LNCaP clone FGC (cell line): ENCODE results near the gene PTMS.
A peak's percentile ranks its signal among the peaks of the same experiment; 100 is the strongest.

ENCODE experiments used
- DNase-seq: peaks from one replicate; pipeline ENCODE4 v3.0.0-alpha.2; 2011; ENCODE audit warnings: low read depth
- H3K4me3 ChIP-seq: 2 replicates; pipeline ENCODE4 v1.5.1; 2011; ENCODE audit warnings: mild to moderate bottlenecking, low read depth, low read length, control low read depth
- CTCF ChIP-seq: IDR thresholded peaks from 2 replicates; pipeline ENCODE4 v1.5.1; 2012; ENCODE audit warnings: mild to moderate bottlenecking; ENCODE audit not compliant: control insufficient read depth, insufficient read depth; ENCODE audit errors: extremely low read depth

Gene PTMS

DNA sequence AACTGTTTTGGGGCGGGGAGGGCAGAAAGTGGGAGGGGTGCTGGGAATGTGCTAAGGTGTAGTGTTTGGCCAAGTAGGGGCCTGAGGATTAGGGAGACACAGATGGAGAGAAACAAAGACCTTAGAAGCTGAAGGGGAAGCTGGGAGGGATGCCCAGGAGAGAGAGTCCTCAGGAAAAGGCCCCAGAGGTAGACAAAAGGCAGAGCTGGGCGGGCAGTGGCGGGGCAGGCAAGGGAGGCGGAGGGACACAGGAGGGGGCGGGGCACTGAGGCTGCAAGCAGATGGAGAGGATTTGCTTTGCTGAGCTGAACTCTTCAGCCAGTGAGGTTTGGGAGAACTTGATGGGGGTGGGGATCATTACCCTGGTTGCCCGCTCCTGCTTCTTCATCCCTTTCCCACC lies 2.8 kb downstream of the PTMS start:
- no peak for DNase-seq
- peak overlapping the region; percentile 81 for H3K4me3 ChIP-seq
- TF ChIP-seq CTCF, result no peak

DNA sequence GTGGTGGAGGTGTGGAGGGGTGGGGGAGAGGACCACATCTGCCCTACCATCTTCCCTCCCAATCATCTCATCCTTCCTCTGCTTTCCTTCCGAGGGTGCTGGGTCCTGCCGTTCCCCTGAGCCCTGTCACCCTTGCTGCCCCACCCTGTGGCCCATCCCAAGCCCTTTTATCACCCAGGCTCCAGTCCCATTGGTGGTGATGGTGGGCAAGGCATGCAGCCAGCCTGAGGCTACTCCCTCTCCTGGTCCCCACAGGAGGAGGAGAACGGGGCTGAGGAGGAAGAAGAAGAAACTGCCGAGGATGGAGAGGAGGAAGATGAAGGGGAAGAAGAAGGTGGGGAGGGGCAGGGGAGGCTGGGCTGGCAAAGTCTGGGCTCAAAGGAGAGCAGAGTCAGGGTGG lies 3.5 kb downstream of the PTMS start:
- no peak for TF ChIP-seq CTCF
- DNase-seq, result no peak
- no peak overlapping the region for H3K4me3 ChIP-seq

DNA sequence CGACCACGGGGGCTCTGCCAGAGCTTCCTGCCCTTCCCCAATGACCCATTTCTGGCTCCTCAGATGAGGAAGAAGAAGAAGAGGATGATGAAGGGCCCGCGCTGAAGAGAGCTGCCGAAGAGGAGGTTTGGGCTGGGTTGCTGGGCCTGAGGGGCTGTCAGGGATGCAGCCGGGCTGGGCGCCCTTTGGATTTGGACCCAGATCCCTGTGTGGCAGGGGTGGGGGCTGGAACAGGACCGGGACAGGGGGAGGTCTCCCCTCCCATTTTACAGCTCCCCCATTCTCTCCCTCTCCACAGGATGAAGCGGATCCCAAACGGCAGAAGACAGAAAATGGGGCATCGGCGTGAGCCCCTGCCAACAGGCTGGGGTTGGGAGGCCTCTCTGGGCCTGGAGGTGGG lies 3.9 kb downstream of the PTMS start:
- no peak for DNase-seq
- no peak for TF ChIP-seq CTCF

DNA sequence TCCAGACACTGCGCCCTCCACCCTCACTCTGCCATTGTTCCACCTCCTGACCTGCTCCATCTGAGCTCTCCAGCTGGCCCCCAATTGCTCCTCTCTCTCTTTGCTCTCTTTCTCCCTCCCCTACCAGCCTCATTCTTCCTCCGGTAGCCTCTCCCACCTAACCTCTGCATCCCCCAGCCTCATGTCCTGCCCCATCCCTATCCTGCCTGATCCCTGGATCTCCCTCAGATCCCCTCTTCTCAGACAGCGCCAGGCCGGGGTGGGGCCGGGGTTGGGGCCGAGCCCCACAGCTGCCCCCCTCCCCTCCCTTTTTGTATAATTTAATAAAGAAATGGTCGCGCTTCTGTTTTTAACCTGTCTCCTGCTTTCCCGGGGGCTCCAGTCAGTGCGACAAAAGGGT lies 4.4 kb downstream of the PTMS start:
- no peak overlapping the region for H3K4me3 ChIP-seq
- DNase-seq, result no peak
- TF ChIP-seq CTCF, result no peak

More for the DNA sequence above, 3.9 kb downstream of the PTMS start:
- no peak overlapping the region for H3K4me3 ChIP-seq

DNA sequence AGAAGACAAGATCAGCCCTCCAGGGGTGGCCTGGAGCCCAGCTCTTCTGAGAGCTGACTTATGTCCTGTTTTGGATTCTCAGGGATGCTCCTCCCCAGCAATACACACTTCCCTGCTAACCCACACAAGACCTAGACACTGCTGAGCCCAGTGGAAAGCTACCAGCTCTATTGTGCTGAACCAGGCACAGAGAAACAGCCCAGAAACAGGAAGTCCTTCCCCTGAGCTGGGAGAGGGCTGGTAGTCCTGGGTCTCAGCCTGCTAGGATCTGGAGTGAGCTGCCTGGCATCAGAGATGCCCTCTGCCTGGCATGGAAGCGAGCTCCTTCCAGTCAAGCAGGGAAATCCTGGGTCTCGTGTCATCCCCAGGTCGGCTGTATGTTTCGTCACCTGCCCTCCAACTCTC lies 4.9 kb downstream of the PTMS start:
- no peak for DNase-seq
- no peak overlapping the region for H3K4me3 ChIP-seq
- TF ChIP-seq CTCF, result no peak

DNA sequence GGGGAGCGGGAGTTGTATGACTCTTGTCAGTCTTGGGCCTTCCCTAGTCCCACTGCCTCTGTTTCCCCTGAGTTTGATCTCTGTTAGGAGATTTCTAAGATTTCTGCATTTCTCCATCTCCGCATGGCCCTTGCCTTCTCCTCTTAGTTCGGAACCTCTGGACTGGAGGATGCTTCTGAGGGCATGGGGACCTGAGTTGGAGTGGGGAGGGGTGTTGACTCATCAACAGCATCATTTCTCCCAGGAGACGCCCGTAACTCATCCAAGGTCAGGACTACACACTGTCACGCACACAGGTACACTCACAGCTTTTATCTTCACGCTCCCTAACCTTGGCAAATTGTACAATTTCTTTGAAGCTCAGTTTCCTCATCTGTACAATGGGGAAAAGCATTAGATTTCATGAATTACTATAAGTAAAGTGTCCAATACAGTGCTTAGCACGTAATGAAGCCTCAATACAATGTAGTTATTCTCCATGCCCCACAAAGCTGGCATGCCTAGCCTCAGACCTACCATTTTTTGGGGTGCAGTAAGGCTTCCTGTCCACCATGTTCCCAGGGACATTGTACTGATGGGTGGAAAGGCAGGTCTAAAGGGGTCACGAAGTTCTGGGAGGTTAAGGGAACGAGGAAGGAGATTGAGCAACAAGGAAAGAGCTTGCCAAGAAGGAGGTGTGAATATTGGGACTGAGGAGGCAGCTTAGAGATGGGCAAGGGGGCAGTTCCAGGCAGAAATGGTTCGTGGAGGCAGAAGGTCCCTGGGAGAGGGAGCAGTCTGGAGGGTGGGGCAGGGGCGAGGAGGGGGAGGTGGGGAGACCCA lies 5.6 kb downstream of the PTMS start:
- TF ChIP-seq CTCF, result no peak
- H3K4me3 ChIP-seq, result no peak overlapping the region

DNA sequence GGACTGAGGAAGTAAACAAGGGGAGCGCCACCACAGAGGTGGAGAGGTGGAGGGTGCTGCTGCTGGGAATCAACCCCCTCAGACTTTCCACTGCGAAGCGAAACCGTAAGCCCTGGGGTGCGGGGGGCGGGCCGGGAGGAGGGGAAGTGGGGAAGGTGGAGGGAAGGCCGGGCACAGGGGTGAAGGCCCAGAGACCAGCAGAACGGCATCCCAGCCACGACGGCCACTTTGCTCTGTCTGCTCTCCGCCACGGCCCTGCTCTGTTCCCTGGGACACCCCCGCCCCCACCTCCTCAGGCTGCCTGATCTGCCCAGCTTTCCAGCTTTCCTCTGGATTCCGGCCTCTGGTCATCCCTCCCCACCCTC lies 6.2 kb downstream of the PTMS start, which contains the start of gene LAG3:
LAG3 (plus strand) TSS at position 190 of the 365 bp plus-strand sequence. CDS start 333 bp downstream, outside the sequence.
- no peak within 1 kb of the TSS for H3K4me3 ChIP-seq
- no peak for DNase-seq

More for the DNA sequence above, 5.6 kb downstream of the PTMS start:
- no peak for DNase-seq

More for the DNA sequence above, 6.2 kb downstream of the PTMS start, which contains the start of gene LAG3:
- no peak for TF ChIP-seq CTCF
